HG03378 (cell line): Measurements from ENCODE around the gene CAPN8.

ENCODE experiments used
- ATAC-seq: cut with Tn5 transposase; IDR thresholded peaks from one replicate; pipeline ENCODE4 v1.9.1; 2021; ENCODE audit warnings: mild to moderate bottlenecking, moderate library complexity; ENCODE audit not compliant: unreplicated experiment

The CAPN8 gene

DNA sequence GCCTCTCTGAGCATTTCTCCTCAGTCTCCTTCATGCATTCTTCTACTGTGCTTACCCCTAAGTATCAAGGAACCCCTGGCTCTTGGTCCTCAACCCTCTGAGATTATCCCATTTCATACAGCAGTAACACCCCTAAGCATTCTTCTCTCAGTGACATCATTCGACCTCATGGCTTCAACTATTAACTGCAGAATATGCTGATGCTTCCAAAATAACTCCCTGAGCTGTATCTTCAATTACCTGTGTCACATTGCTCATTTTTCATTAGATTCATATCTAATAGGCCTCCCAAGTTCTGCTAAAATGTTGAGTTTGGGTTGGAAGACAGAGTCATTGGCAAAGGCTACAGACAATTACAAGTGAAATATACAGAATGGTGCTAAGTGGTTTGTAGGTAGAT is 7.5 kb downstream of the CAPN8 start:
- no peak for ATAC-seq

- no peak for ATAC-seq
These were observed 11.4 kb downstream of the CAPN8 start for GRCh38 chr1:223654083-223654482.

GRCh38 chr1:223653431-223653830 is 12.1 kb downstream of the CAPN8 start:
- no peak for ATAC-seq

DNA sequence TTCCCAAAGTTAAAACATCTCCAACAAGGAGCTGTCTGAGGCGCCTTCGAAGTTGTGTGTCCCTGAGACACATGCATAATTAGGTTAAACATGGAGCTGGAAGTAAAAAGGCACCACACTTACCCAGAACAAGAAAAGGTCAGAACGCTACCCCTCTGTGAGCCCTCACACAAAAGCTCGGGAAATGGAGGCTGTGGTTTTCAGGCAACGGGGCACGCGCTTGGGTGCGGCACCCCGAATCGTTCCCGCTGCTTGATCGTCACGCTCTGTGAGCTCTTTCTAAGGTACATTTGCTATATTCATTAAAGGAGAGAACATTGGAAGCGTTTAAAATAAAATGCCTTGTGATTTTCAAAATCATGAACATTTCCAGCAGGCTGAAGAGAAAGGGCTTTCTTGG is 12.5 kb downstream of the CAPN8 start:
- no peak for ATAC-seq

DNA sequence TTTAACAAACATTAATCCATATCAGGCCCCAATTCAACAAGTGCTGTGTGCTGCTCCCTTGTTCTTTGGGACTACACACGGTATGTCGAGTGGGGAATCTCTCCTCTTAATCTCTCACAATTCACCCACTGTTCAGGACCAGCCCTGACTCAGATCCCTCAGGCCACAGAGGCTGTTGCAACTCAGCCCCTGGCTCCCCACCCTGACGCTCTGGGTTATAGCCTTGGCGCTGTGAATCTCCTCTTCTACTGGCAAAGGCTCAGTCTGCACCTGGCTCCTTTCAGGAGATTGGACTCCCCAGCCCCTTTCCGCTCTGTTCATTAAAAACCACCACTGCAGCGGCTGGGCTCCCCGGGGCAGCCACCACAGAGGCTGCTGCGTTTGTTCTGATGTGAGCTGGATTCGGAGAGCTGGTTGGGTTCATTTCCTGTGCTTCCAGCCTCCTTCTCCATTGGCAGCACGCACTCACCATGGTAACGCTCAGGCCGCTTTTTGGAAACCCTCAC is 13.0 kb downstream of the CAPN8 start:
- ATAC-seq, result no peak

GRCh38 chr1:223651291-223651991 is 14.1 kb downstream of the CAPN8 start:
- ATAC-seq, result no peak

GRCh38 chr1:223650465-223650864 is 15.0 kb downstream of the CAPN8 start:
- ATAC-seq, result no peak

DNA sequence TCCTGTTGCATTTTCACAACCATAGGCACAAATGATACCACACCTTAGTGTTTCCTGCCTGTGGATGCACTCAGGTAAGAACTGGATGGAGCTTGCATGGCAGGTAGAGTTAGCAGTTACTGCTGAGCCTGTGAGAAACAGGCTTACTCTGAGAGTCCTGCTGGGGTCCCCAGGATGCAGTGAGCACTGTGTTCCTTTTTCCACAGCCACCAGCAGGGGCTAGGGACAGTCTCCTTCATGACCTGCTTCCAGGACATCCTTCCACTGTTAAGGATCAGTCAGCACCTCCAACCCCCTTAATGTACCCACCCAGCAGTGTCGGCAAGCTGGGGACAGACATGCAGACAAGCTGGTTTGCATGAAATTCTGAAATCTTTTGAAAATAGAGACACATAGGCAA is 16.3 kb downstream of the CAPN8 start:
- ATAC-seq, result no peak

GRCh38 chr1:223647249-223647648 is 18.3 kb downstream of the CAPN8 start:
- ATAC-seq, result no peak

DNA sequence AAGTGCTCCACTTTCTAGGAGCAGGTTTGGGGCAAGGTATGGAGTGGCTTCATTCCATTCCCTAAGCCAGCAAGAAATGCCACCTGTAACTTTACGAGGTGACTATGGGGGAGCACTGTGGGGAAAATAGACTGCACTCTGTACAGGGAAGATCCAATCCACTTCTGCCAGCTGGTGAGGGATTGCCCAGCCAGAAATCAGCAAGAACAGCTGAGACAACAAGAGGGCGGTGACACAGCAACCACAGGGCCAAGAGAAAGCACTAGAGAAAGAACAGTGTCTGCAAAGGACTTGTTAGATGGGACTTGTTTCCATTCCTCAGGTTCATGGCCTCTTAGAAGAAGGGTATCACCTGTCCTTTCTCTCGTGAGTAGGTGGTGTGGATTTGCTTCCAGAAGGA is 19.6 kb downstream of the CAPN8 start:
- no peak for ATAC-seq

DNA sequence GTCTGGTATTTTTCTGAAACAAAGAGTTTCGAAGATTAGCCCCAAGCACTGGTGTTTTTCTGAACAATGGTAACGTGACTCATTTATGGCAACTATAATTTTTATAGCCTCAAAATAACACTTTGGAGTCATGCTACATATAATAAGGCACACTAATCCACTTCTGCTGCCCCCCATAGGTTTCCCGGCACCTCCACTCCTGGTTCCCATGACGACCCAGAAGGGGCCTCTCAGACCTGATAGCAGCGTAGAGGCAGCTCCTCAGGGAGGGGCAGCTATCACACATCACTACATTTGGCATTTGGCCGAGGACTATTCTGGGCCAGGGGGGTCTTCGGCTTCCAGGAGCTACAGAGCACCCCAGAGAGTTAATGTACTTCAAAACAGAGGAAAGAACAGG is 23.3 kb downstream of the CAPN8 start:
- no peak for ATAC-seq

DNA sequence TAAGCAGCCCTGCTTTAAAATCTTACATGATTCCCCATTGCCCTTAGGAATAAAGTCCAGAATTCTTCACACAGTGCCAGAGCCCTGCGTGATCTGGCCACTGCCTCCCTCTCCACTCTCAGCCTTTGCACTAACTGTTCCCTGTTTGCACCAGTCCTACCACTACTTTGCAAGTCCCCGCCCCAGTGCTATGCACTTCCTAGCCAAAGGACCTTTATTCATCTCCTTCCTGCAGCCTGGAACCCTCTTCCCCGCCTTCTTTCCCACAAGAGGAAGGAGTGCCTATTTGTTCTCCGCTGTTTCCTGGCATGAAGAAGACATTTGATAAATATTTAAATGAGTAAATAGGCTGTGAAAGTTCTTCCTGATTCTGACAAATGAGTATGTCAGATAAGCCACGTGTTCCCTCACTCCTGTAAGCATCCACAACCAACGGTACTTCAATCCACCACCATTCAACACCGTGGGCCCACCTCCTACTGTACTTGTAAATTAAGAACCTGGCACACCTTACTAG is 23.9 kb downstream of the CAPN8 start:
- ATAC-seq, result no peak

- no peak for ATAC-seq
These were observed 26.2 kb downstream of the CAPN8 start for GRCh38 chr1:223639331-223639749.

DNA sequence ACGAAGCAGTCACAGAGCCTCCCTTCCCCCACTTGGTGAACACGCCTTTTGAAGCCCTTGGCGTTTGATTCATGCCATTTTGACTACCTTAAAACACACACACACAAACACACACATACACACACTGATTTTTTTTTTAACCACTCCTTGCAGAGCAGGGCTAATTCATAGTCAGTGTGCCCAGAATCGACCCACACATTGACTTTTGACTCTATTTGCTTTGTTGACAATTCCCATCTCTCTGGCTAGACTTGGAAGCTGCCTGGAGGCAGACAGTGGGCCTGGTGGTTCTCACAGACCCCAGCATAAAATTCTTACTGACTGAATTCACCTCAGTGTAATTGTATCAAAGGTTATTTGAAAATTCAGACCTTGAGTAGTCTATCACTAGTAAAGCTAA is 30.3 kb downstream of the CAPN8 start:
- no peak for ATAC-seq

GRCh38 chr1:223634423-223634822 is 31.1 kb downstream of the CAPN8 start:
- no peak for ATAC-seq

DNA sequence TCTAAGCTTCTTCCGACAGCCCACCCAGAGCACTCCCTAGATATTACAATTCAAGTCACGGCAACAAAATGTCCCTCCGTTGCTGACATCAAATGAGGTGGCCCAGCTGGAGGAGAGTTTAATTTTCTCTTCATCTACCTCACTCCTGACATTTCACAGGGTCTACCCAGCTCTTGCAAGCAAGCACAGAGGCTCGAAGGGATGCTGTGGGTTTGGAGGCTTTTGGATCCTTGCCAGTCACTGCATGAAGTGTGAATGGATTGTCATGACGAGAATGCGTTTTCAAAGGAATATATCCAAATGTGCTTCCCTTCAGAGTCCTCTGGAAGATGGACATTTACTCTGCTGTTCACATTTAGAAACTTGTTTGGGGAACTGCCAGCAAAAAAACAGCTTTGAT is 33.5 kb downstream of the CAPN8 start:
- no peak for ATAC-seq

DNA sequence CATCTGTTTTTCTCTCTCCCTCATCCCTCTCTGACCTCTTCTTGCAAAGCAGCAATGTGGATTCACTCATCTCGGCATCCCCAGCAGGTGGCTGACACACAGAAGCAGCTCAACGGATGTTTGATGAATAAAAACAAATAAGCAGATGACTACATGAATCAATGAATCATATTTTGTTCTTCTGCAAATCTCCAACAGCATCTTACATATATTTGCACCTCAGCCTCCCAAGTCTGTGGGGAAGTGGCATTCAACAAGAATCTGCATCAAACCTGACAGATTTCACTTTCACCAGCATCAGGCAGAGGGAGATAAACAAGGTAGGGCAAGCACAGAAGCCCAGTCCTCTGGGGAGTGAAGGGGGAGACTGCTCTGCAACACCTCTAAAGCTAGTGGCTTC is 34.0 kb downstream of the CAPN8 start:
- ATAC-seq, result no peak

DNA sequence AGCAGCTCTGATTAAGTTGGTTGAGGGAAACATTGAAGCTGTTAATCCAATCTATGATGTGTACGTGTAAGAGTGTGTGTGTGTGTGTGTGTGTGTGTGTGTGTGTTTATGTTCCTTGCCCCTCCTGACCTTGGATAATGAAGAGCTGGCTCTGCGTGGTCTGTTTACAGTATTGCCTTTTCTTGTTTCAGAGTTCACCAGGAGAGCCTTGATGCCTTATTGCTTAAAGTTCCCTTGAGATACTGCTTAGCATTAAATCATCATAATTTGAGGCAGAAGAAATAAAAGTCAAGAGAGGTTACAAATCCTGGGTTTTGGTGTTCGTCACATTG is 36.4 kb downstream of the CAPN8 start:
- ATAC-seq, result no peak

- no peak for ATAC-seq
These were observed 37.0 kb downstream of the CAPN8 start for GRCh38 chr1:223628233-223629125.

- no peak for ATAC-seq
These were observed 43.2 kb downstream of the CAPN8 start for GRCh38 chr1:223622132-223622842.

- ATAC-seq, result peak; percentile 85
These were observed 44.2 kb downstream of the CAPN8 start for GRCh38 chr1:223621312-223621734.
